NT2/D1 (cell line): Measurements from ENCODE around the gene TRAF2.

Experiments
- SUZ12 ChIP-seq: IDR thresholded peaks from 2 replicates; pipeline ENCODE4 v1.6.1; 2011; ENCODE audit not compliant: insufficient read length, insufficient read depth; ENCODE audit errors: extremely low read depth
- YY1 ChIP-seq: IDR thresholded peaks from 2 replicates; pipeline ENCODE4 v1.6.1; 2011; ENCODE audit not compliant: insufficient read length, insufficient read depth
- ZNF274 ChIP-seq: IDR thresholded peaks from 2 replicates; pipeline ENCODE4 v1.6.1; 2011; ENCODE audit warnings: mild to moderate bottlenecking, low read depth, low read length

DNA sequence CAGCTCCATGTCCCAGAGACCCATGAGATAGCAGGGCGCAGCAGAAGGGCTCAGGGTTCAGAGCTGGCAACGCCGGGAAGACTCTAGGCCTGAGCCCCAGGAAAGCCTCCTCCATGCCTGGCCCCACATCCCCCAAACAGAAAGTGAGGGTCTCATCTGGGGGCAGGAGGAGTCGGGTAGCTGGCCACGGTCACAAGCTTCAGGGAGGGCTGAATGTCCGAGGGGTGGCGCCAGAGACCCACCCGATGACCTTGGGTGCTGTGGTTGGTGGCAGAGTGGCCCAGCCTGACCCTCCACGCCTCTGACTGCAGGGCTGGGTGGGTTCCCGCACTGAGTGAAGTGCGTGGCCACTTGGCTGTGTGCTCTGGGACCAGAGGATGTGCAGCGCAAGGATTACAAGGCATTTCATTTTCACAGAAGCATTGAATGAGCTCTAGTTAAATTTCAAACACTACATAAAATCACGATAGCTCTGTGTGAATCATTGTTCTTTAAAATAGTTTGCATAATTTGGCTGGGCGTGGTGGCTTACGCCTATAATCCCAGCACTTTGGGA, 61.7 kb downstream of the TRAF2 start:
- TF ChIP-seq YY1 = no peak
- TF ChIP-seq SUZ12 = no peak
- TF ChIP-seq ZNF274 = no peak
